ENCODE results near the gene RUNDC1.

Gene RUNDC1

DNA sequence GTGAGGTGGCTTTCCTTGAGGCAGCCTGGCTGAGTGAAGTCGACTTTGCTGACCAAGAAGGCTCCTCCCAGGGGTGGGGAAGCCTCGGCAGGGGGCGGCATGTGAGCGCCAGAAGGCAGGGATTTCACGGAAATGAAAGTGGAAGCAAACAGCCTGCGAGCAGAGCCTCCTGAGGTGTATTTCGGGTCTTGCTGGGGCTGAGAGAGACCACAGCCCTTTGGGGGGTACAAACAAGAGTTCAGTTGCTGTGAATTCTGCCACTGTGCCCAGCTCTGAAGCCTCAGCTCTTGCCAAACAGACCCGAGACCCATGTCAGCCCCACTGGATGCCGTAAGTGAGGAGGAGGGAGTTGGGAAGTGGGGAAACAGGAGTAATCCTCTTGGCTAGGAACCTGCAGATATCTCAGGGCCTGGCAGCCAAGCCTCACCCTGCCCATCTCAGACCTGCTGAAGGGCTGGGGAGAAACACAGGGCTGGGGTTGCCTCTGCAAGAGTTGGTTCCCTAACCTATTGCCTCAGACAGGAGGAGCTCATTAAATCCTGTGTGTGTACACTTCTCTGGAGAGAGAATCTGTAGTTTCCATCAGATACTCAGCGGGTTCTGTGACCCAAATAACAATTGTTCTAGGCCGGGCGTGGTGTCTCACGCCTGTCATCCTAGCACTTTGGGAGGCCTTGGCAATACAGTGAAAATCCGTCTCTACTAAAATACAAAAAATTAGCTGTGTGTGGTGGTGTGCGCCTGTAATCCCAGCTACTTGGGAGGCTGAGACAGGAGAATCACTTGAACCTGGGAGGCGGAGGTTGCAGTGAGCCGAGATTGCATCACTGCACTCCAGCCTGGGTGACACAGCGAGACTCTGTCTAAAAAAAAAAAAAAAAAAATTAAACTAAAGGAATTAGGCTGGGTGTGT lies 26.5 kb downstream of the RUNDC1 start, which contains the start of gene IFI35:
TSS of gene IFI35 (plus strand) at position 146 of the 913 bp plus-strand sequence. CDS start at position 310, 164 bp downstream.
- H3K9ac ChIP-seq (ENCODE audit: low read length) = peak within 1 kb of the TSS; percentile 87
- H3K27me3 ChIP-seq (ENCODE audit: low read depth, low read length) = no peaks in the 10 kb centered on the region
- peak within 1 kb of the TSS; percentile 80 for H3K4me3 ChIP-seq (ENCODE audit: low read length)
- H3K27ac ChIP-seq (ENCODE audit: low read length) = peak within 1 kb of the TSS; percentile 71
- TF ChIP-seq, protein P1, sequence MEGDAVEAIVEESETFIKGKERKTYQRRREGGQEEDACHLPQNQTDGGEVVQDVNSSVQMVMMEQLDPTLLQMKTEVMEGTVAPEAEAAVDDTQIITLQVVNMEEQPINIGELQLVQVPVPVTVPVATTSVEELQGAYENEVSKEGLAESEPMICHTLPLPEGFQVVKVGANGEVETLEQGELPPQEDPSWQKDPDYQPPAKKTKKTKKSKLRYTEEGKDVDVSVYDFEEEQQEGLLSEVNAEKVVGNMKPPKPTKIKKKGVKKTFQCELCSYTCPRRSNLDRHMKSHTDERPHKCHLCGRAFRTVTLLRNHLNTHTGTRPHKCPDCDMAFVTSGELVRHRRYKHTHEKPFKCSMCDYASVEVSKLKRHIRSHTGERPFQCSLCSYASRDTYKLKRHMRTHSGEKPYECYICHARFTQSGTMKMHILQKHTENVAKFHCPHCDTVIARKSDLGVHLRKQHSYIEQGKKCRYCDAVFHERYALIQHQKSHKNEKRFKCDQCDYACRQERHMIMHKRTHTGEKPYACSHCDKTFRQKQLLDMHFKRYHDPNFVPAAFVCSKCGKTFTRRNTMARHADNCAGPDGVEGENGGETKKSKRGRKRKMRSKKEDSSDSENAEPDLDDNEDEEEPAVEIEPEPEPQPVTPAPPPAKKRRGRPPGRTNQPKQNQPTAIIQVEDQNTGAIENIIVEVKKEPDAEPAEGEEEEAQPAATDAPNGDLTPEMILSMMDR (IDR thresholded peaks at IDR 0.05; ENCODE audit: low read depth, low read length) = peak; percentile 49
- no peak for TF ChIP-seq EZH2phosphoT487 (IDR thresholded peaks at IDR 0.05; ENCODE audit: low read depth)
- peaks cover 7% of the 10 kb centered on the region for H3K4me1 ChIP-seq (ENCODE audit: low read length)
- no peaks in the 10 kb centered on the region for H4K20me1 ChIP-seq (ENCODE audit: insufficient read depth, low read length)
- H3K79me2 ChIP-seq (ENCODE audit: low read length) = no peaks in the 10 kb centered on the region
- peak within 1 kb of the TSS; percentile 88 for H3K4me2 ChIP-seq (ENCODE audit: low read length)
- peaks cover 14% of the 10 kb centered on the region for H3K36me3 ChIP-seq (replicated peaks; ENCODE audit: low read depth, low read length)
- no peaks in the 10 kb centered on the region for H3K9me3 ChIP-seq (ENCODE audit: insufficient read depth, low read length)
- peak within 1 kb of the TSS; percentile 84; the same call in 1 of the 2 replicates for H2AFZ ChIP-seq (ENCODE audit: low read depth, low read length)

DNA sequence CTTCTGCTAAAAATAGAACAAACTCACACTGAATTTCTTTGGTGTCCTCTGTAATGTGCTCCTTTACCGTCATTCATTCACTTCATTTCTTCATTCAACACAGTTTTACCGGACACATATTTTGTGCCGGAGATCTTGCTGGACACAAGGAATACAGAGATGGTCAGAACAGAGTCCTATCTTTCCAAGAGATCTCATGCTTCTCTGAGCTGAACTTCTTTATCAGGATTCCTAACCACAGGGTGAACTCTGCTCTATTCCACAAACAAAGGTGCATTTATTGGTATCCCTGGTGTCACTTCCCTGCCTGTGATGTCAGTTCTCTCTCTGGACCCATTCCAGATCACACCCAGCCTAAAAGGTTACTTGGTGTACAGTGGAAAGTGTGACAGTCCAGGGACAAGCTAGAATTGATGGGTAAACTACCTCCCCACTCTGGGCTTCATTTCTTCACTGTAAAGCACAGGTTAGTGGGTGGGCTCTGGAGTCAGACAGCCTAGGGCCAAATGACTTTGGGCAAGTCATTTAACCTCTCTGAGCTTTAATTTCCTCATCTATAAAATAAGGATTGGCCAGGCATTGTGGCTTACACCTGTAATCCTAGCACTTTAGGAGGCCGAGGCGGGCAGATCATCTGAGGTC lies 30.4 kb downstream of the RUNDC1 start:
- Histone ChIP-seq H3K36me3 (replicated peaks; ENCODE audit: low read depth, low read length) (no peaks in the 10 kb centered on the region), H3K9ac (ENCODE audit: low read length) (no peak overlapping the region), H3K4me3 (ENCODE audit: low read length) (no peak overlapping the region), H3K4me1 (ENCODE audit: low read length) (peaks cover 7% of the 10 kb centered on the region), H4K20me1 (ENCODE audit: insufficient read depth, low read length) (no peaks in the 10 kb centered on the region), H3K27me3 (ENCODE audit: low read depth, low read length) (no peaks in the 10 kb centered on the region), H3K9me3 (ENCODE audit: insufficient read depth, low read length) (no peaks in the 10 kb centered on the region), H3K4me2 (ENCODE audit: low read length) (no peak overlapping the region), H2AFZ (ENCODE audit: low read depth, low read length) (no peak overlapping the region), H3K27ac (ENCODE audit: low read length) (no peak overlapping the region), H3K79me2 (ENCODE audit: low read length) (no peaks in the 10 kb centered on the region)
- TF ChIP-seq, protein P1 (IDR thresholded peaks at IDR 0.05; ENCODE audit: low read depth, low read length) = no peak
- no peak for TF ChIP-seq EZH2phosphoT487 (IDR thresholded peaks at IDR 0.05; ENCODE audit: low read depth)

DNA sequence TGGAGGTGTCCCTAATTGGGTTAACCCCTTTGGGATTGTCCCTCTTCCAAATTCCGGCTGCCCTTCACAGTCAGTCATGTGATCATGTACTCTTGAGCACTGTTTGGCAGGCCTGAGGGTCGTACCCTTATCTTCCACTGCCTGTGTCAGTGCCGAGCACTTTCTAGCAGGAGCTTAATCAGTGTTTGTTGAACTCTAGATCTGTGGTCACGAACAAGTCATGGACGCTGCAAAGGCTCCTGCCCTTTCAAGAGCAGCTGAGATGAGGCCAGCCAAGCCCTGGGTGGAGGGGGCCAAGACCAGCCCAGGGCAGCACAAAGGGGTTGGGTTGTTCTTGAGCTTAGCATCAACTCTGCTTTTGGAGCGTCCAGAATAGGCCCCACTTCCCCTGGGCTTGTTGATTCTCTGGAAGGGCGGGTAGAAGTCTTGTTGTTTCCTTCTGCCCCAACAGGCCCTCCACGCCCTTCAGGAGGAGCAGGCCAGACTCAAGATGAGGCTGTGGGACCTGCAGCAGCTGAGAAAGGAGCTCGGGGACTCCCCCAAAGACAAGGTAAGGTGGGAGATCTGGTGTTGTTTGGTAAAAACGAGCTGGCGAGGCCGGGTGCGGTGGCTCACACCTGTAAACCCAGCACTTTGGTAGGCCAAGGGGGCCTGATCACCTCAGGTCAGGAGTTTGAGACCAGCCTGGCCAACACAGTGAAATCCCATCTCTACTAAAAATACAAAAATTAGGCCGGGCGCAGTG lies 31.5 kb downstream of the RUNDC1 start:
- no peak overlapping the region for H3K4me2 ChIP-seq (ENCODE audit: low read length)

More for the DNA sequence above, 31.5 kb downstream of the RUNDC1 start:
- H3K27me3 ChIP-seq (ENCODE audit: low read depth, low read length) = no peaks in the 10 kb centered on the region
- no peaks in the 10 kb centered on the region for H4K20me1 ChIP-seq (ENCODE audit: insufficient read depth, low read length)
- TF ChIP-seq EZH2phosphoT487 (IDR thresholded peaks at IDR 0.05; ENCODE audit: low read depth) = no peak
- TF ChIP-seq, protein P1 (IDR thresholded peaks at IDR 0.05; ENCODE audit: low read depth, low read length) = no peak
- no peak overlapping the region for H2AFZ ChIP-seq (ENCODE audit: low read depth, low read length)
- peaks cover 2% of the 10 kb centered on the region for H3K4me1 ChIP-seq (ENCODE audit: low read length)
- H3K79me2 ChIP-seq (ENCODE audit: low read length) = no peaks in the 10 kb centered on the region
- H3K9ac ChIP-seq (ENCODE audit: low read length) = no peak overlapping the region
- H3K27ac ChIP-seq (ENCODE audit: low read length) = no peak overlapping the region
- no peaks in the 10 kb centered on the region for H3K9me3 ChIP-seq (ENCODE audit: insufficient read depth, low read length)
- H3K4me3 ChIP-seq (ENCODE audit: low read length) = no peak overlapping the region
- no peaks in the 10 kb centered on the region for H3K36me3 ChIP-seq (replicated peaks; ENCODE audit: low read depth, low read length)

Data from OCI-LY3 (cell line).